HepG2 (cell line): ENCODE results near the gene CREBRF. TPM values are rescaled to one million over a fixed set of nuclear protein-coding genes. Genes with fewer than 3 reads are reported as not detected.

Experiments
- ATAC-seq: fragments of 200-7000 bp; cut with Tn5 transposase; 3 replicates; pipeline ENCODE4 v1.9.1; 2020; ENCODE audit warnings: mild to moderate bottlenecking, moderate library complexity
- BruUV-seq: library from RNA; stranded (reverse); fragments of 400-500 nt; replicated peaks from 2 replicates; lab custom pipeline; 2021; lab: Mats Ljungman, UMichigan
- CTCF ChIA-PET: fragments of 300-600 bp; formaldehyde crosslinking; extraction: SDS; loops from one replicate; lab custom pipeline; 2021; ENCODE audit warnings: low total read pairs, inconsistent platforms, low intra/inter-chr PET ratio; lab: Yijun Ruan, JAX
- POLR2A ChIA-PET: fragments of 350-600 bp; sonication (Branson Sonifier 250); formaldehyde crosslinking; loops from one replicate; lab custom pipeline; 2020; ENCODE audit warnings: antibody characterized with exemption, inconsistent platforms; lab: Yijun Ruan, JAX
- DNase-seq: peaks from one replicate; pipeline ENCODE4 v3.0.0-alpha.2; 2015; ENCODE audit warnings: low spot score
- FAIRE-seq: peaks from 3 replicates; lab custom pipeline; 2011; peaks lifted over from hg19 to GRCh38; lab: Jason Lieb, UNC
- H2AFZ ChIP-seq: one replicate; pipeline ENCODE4 v1.6.1; 2011; ENCODE audit warnings: low read length, inconsistent platforms
- H3K27ac ChIP-seq: fragments of 300-600 bp; 3 replicates; pipeline ENCODE4 v1.8.0; 2011; ENCODE audit warnings: mixed run types, mild to moderate bottlenecking, mixed read lengths, low read length, inconsistent platforms; ENCODE audit not compliant: insufficient read depth; ENCODE audit errors: extremely low read length
- H3K27me3 ChIP-seq, 2 experiments: fragments of 200-600 bp in 1 of 2; 2 replicates in 1 of 2; 3 replicates in 1 of 2; pipeline versions ENCODE4 v1.6.0 to v1.8.0; 2011; ENCODE audit warnings: low read length in 2 of 2, mild to moderate bottlenecking in 2 of 2, moderate library complexity in 2 of 2, inconsistent platforms in 1 of 2; ENCODE audit not compliant: insufficient read depth in 2 of 2, control insufficient read depth in 1 of 2
- H3K36me3 ChIP-seq, 2 experiments: fragments of 200-600 bp in 1 of 2; replicated peaks in 1 of 2; 2 replicates in 1 of 2; 3 replicates in 1 of 2; pipeline versions ENCODE4 v1.5.1 to v1.8.0; 2011; ENCODE audit warnings: low read length in 2 of 2, inconsistent platforms in 1 of 2; ENCODE audit not compliant: insufficient read depth in 2 of 2, control insufficient read depth in 1 of 2
- H3K4me1 ChIP-seq: 2 replicates; pipeline ENCODE4 v1.5.1; 2012; ENCODE audit warnings: low read length, inconsistent platforms; ENCODE audit not compliant: insufficient read depth
- H3K4me2 ChIP-seq: 2 replicates; pipeline ENCODE4 v1.6.0; 2011; ENCODE audit warnings: low read depth, low read length, inconsistent platforms
- H3K4me3 ChIP-seq, 3 experiments: fragments of 200-600 bp in 1 of 3; sonication (generic), shearing (Covaris generic) in 1 of 3; replicated peaks in 1 of 3; 2 replicates each; pipeline ENCODE4 v1.5.1; 2011 to 2016; ENCODE audit warnings: low read length in 3 of 3, inconsistent platforms in 2 of 3, low read depth in 2 of 3, mild to moderate bottlenecking in 2 of 3, control low read depth in 1 of 3, mixed read lengths in 1 of 3; ENCODE audit not compliant: insufficient read depth in 1 of 3
- H3K79me2 ChIP-seq: one replicate; pipeline ENCODE4 v1.6.1; 2011; ENCODE audit warnings: low read length, inconsistent platforms; ENCODE audit not compliant: insufficient read depth
- H3K9ac ChIP-seq: 2 replicates; pipeline ENCODE4 v1.6.0; 2011; ENCODE audit warnings: mild to moderate bottlenecking, low read depth, low read length, inconsistent platforms; ENCODE audit not compliant: insufficient read depth
- H3K9me3 ChIP-seq: 2 replicates; pipeline ENCODE4 v1.5.1; 2012; ENCODE audit warnings: mild to moderate bottlenecking, low read length
- H4K20me1 ChIP-seq: 2 replicates; pipeline ENCODE4 v1.6.0; 2011; ENCODE audit warnings: inconsistent platforms, mild to moderate bottlenecking, low read length, moderate library complexity; ENCODE audit not compliant: insufficient read depth
- BORCS8-MEF2B ChIP-seq: sonication (generic); formaldehyde crosslinking; IDR thresholded peaks from 2 replicates; pipeline ENCODE4 v1.8.0; 2022; ENCODE audit warnings: mild to moderate bottlenecking, missing genetic modification reagents
- DZIP1 ChIP-seq: sonication (generic); formaldehyde crosslinking; IDR thresholded peaks from 2 replicates; pipeline ENCODE4 v1.5.0; 2020; ENCODE audit warnings: mild to moderate bottlenecking, missing genetic modification reagents
- GATA4 ChIP-seq: sonication (generic); IDR thresholded peaks from 2 replicates; pipeline ENCODE4 v1.6.1; 2016; ENCODE audit warnings: antibody characterized with exemption, low read depth, borderline replicate concordance
- POGK ChIP-seq: sonication (generic); formaldehyde crosslinking; conservative IDR thresholded peaks from 2 replicates; pipeline ENCODE4 v1.8.0; 2022; ENCODE audit warnings: mild to moderate bottlenecking, moderate library complexity, missing genetic modification reagents
- ZNF512 ChIP-seq: sonication (generic); formaldehyde crosslinking; IDR thresholded peaks from 2 replicates; pipeline ENCODE4 v1.4.0; 2020; ENCODE audit warnings: mild to moderate bottlenecking, missing genetic modification reagents
- ZNF749 ChIP-seq: sonication (generic); formaldehyde crosslinking; IDR thresholded peaks from 2 replicates; pipeline ENCODE4 v1.8.0; 2022; ENCODE audit warnings: mild to moderate bottlenecking, missing genetic modification reagents, moderate library complexity, borderline replicate concordance
- ZSCAN9 ChIP-seq: IDR thresholded peaks from 2 replicates; pipeline ENCODE4 v1.6.1; 2016; ENCODE audit warnings: borderline replicate concordance
- WGBS: methylation state at CpG from one replicate; pipeline ENCODE4 v1.1.6; 2017; ENCODE audit warnings: low lambda C conversion rate; 5-methylcytosine and 5-hydroxymethylcytosine counted together
- in situ Hi-C: cut with HindIII; loops from 2 replicates; pipeline ENCODE4 v1.10.0; 2017; ENCODE audit warnings: low pct_unique_long_range_greater_than_20kb; ENCODE audit not compliant: extremely low pct_ligation_motif_present
- intact Hi-C: fragments of 100-400 bp; cut with micrococcal nuclease; formaldehyde crosslinking; loops from one replicate; pipeline ENCODE4 v1.10.0; 2022; ENCODE audit not compliant: unreplicated experiment
- polyA plus RNA-seq, 8 experiments: library from polyadenylated mRNA; depleted of rRNA in 3 of 8; stranded (reverse) in 7 of 8; unstranded in 1 of 8; fragments of >200 nt; fragmentation: Illumina TruSeq in 4 of 8; extraction: Trizol in 4 of 8; gene quantifications; 2 replicates each; pipeline versions ENCODE4 v1.2.1 to v1.2.3, GENCODE V29; 2011 to 2016; ENCODE audit warnings: low read depth in 4 of 8, missing spikeins in 1 of 8, mixed read lengths in 1 of 8; ENCODE audit not compliant: insufficient read depth in 1 of 8
- total RNA-seq, 5 experiments: library from RNA; depleted of rRNA; stranded (reverse); fragments of >200 nt; fragmentation: Illumina TruSeq; extraction: Trizol; gene quantifications; 2 replicates each; pipeline ENCODE4 v1.2.3, GENCODE V29; 2016; ENCODE audit warnings: low read depth in 1 of 5

Gene CREBRF
- total and polyA plus RNA-seq, 2 of the 13 experiments (the other 11 are each of a cell fraction or from before 2014, with no cell fraction given), result 4.5 to 10.2 TPM

- no peak for TF ChIP-seq POGK (CRISPR knock-in tag)
- TF ChIP-seq DZIP1 (CRISPR knock-in tag), result no peak
- no peak for TF ChIP-seq ZNF512
- no peak for TF ChIP-seq ZSCAN9
- TF ChIP-seq ZNF749 (CRISPR knock-in tag), result no peak
- TF ChIP-seq GATA4, result no peak
Measured at GRCh38 chr5:173020154-173020581, 36.0 kb upstream of the CREBRF start (continued).

GRCh38 chr5:173020643-173021042, 35.5 kb upstream of the CREBRF start:
- Histone ChIP-seq H3K4me3 (no peak overlapping the region), H3K79me2 (peaks cover 21% of the 10 kb centered on the region), H3K27ac (no peak overlapping the region), H3K9me3 (no peaks in the 10 kb centered on the region), H3K4me1 (peaks cover 17% of the 10 kb centered on the region), H3K27me3 (no peaks in the 10 kb centered on the region), H2AFZ (no peak overlapping the region), H3K4me2 (no peak overlapping the region), H4K20me1 (no peaks in the 10 kb centered on the region), H3K36me3 (peaks cover 6 to 30% of the 10 kb centered on the region in 2 experiments; a peak in 3 of 5 replicates), H3K9ac (no peak overlapping the region)
- no TSS peak for BruUV-seq
- ATAC-seq (no peak), FAIRE-seq (no peak), DNase-seq (no peak)
- CTCF ChIA-PET, result no interaction called here
- 93% methylated on average over 9 of the region's 9 CpGs for WGBS
- TF ChIP-seq BORCS8-MEF2B, result no peak
- in situ Hi-C loops (no loop called here), intact Hi-C loops (no loop called here)
- POLR2A ChIA-PET, result no interaction called here
